SKM-1 treated with dmso at 0.1 percent for 144 hours (cell line): ENCODE results near the gene CHST8.
"Not testable (repeated sequence)": the region's sequence is repeated elsewhere in the genome, so short reads cannot be mapped to it uniquely, and the experiment has no call there.

Experiments
- DNase-seq: peaks from one replicate; lab custom pipeline; 2025; ENCODE audit not compliant: unreplicated experiment; lab: John Stamatoyannopoulos, UW

The CHST8 gene

DNA sequence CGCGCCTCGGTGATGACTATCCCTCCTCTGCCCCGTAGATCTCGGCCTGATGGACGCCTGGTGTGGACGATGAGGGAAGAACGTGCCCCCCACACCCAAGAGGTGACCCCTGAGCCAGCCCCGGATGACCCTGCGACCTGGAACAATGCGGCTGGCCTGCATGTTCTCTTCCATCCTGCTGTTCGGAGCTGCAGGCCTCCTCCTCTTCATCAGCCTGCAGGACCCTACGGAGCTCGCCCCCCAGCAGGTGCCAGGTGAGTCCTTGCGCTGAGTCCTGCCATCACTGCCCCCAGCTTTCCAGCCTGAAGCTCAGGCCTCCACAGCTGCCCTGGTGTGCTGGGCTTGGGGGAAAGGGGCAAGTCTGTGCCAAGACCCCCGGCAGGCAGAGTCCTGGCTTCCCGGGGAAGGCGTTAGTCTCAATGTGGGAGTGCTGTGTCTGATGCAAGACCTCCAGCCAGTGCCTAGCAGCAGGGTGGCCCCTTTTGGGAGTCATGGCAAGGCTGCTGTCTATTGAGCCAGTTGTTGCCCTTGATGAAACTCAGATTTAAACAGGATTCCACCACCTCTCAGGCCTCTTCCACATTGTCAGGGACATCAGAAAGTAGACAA is 67.5 kb downstream of the CHST8 start:
- DNase-seq = no peak

DNA sequence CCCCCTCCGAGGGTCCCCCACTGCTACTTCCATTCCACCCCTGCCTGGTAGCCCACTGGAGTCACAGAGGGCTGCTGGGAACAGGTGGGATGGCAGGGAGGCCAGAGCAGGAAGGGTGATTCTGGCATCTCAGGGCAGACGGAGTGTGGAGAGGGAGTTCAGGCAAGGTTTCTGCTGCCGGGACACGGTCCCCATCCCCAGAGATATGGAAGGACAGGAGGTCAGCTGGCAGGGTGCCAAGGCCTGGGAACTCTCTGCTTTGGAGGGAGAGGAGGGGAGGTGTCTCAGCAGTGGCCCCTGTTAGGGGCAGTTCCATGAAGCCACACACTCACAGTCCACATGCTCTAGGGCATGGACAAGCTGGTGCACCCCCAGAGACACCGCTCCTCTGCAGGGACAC is 68.1 kb downstream of the CHST8 start:
- no peak for DNase-seq

DNA sequence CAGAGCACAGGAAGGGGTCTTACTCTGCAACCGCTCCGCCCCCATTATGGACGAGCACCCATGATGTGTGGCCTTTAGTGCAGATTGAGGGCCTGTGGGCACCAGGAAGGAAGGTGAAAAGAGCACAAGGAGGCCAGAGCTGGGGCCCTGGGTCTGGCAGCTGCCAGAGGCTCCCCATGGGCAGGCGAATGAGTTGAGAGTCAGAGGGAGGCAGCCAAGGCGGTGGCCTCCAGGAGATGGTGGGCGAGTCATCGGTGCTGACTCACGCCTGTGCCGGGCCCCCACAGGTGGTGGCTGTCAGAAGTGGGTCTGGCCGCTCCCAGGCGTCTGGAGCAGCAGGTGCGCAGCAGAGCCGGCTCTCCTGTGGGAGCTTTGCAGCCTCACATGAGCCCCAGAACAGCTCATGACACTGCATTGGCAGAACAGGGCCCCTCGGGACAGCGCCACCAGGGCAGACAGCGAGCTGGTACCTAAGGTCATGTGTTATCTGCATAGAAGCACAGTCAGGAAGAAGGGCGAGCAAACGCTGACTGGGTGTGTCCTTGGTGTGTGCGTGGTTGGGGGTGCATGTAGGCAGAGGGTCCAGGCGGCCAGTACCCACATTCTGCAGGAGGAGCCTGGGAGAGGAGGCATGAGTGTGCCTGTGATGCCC is 68.8 kb downstream of the CHST8 start:
- DNase-seq = no peak

DNA sequence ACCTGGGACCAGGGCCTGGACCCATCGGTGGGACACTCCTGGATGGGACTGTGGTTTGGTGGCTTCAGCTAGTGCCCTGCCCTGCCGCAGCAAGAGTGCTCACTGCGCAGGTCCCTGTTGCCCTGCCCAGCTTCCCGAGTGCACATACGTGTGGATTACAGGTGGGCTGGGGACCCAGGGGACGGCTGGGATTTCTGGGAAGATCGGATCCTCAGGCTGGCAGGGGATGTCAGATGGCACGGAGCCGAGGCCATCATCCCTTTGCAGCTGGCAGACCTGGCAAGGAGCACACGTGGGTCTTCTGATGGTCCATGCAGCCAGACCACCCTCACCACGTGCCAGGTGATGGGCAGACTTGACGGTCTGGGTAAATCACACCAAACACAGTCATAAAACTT is 69.3 kb downstream of the CHST8 start:
- DNase-seq = no peak

DNA sequence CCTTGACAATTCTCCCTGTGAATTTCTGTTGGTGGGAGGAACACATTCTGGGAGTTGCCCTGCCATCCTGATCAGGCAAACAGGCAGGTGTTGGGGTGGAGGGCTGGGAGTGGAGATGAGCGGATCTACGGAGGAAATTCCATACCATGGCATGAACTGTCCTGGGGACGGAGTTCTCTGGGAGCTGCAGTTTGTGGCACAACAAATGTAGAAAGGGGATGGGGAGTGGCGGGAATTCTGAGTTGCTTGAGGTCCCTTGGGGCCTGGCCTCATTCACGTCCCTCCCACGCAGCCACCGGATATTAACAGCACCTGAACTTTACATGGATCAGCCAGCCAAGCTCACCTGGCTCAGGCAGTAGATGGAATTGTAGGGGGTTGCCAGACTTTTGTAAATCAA is 70.0 kb downstream of the CHST8 start:
- no peak for DNase-seq

DNA sequence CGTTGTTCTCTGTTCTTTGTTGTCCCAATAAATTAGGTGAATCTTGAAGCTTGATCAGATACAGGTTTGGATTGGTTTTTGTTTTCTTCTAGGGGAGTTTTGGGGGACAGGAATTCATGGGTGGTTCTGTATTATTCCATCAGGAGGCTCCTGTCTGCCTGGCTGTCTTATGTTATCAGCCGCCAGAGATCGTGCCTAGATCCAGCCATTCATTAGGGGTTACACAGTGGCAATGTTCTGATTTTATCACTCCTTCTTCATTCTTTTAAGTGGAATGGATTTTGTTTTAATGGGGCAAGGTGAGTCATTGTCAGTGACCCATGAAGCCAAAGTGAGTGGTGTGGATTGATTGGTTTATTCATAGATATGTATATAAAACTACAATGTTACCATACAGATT is 71.9 kb downstream of the CHST8 start:
- DNase-seq = no peak

DNA sequence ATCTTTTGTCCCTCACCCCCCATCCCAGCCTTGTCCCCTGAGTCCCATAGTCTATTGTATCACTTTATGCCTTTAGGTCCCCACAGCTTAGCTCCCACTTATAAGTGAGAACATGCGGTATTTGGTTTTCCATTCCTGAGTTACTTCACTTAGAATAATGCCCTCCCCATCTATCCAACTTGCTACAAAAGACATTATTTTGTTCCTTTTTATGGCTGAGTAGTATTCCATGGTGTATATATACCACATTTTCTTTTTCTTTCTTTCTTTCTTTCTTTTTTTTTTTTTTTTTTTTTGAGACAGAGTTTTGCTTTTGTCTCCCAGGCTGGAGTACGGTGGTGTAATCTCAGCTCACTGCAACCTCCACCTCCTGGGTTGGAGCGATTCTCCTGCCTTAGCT is 73.8 kb downstream of the CHST8 start:
- DNase-seq = not testable (repeated sequence)

DNA sequence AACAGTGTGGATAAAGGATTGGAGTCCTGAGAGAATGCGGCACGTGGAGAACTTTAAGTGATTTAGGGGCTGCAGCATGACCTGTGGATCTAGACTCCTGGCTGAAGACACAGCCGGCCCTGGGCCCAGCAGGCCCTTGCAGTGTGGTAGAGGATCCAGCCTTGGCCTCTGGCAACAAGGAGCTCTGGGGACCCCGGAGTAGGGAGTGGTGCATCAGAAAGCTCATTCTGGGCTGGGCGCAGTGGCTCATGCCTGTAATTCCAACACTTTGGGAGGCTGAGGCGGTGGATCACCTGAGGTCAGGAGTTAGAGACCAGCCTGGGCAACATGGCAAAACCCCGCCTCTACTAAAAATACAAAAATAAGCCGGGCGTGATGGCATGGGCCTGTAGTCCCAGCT is 76.0 kb downstream of the CHST8 start:
- no peak for DNase-seq

DNA sequence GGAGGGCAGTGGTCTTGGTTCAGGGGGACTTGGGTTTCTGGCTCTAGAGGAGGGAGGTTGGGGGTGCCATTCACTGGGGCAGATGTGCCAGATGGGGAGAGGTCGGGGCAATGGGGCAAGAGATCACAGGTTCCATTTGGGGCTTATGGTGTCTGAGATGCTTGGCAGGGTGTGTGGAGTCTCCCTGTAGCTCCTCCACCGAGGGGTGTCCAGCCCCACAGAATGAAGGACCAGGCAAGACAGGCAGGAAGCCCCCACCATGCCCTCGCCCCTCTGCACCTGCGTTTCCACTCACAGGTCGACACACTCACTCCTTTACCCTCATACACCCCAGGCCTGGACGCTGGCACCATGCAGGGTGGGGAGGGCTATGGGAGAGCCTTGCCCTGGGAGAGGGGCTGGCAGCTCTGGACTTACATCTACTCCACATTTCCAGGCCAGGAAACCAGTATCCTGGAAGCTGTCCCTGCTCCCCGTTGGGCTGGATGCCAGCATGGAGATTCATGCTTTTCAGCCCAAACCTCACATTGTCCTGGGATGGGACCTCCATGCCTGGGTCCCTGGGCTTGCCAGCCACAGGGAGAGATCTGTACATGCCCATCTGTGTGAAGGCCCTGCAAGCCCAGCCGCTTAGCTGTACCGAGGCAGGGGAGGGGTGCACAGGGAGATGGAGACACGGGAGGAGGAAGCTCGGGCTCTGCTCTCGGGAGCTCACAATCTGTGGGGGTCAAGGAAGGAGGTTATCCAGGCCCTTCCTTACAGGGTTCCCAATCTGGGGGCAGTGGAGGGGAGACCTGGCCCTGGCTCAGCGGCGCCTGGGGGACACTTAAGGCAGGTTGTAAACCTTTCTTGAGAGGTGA is 77.1 kb downstream of the CHST8 start:
- DNase-seq = no peak

DNA sequence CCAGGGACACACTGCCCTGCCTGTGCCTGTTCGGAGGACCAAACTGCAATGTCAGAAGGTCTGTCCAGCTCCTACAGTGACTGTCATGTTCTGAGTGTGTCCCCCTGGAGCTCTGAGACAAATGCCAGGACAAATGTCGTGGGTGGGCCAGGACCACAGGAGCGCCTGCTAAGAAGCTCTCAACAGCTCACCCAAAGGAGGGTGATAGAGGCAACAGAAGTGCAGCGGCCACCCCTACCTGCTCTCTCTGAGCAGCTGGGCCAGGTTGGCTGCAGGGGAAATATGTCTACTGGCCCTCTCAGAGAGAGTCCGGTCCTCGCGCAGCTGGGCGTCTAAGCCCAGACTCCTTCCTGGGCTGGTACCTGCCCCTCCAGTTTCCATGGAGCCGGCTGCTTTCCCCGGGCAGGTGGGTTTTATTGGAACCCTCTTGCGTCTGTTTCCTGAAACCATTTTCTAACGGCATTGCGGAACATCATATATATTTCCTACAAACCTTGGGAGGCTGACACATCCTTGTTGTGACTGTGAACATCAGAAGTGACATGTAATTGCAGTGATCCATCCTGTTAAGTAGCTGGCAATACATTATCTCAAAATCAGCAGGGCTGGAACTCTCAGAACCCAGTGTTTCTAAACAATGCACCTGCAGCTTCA is 78.1 kb downstream of the CHST8 start:
- no peak for DNase-seq

DNA sequence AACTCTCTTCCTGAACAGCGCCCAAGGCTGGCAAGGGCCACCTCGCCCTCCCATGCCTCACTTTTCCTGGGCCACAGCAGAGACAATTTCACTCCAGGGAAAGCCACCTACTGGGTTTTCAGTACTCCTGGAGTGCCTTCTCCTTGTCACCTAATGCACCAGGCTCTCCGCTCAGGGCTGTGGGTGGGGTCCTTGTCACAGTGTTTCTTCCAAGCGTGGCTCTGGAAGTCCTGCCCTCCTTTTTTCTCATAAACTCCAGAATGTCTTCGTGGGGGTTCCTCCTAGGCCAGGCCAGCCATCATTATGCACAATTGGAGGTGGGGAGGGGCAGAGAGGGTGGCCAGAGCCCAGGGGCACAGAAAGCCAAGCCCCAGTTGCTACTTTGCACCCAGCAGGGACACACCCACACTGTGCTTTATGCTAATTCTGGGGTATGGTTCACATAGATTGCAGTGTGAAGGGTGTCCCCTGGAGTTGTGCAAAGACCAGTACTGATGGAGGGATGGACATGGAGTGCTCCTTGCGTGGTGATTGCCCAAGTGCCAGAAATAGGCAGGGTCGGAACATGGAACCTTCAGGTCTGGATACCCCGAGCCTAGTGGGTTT is 78.8 kb downstream of the CHST8 start:
- no peak for DNase-seq

DNA sequence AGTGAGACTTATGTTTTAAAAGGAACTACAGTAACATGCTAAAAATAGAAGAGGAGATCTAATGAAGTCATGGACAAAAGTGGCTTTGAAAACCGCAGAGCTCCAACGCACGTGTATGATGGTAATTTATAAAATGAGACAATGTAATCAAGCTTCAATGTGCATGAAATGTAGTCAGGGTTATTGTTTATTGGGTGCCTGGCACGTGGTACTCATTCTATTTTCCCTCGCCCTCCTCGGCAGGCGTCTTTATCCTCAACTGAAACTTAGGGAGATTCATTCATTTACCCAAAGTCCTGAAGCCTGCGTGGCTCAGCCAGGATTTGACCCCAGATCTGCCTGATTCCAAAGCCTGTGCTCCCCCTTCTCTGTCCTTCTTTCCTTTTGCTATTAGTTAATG is 79.8 kb downstream of the CHST8 start:
- no peak for DNase-seq

DNA sequence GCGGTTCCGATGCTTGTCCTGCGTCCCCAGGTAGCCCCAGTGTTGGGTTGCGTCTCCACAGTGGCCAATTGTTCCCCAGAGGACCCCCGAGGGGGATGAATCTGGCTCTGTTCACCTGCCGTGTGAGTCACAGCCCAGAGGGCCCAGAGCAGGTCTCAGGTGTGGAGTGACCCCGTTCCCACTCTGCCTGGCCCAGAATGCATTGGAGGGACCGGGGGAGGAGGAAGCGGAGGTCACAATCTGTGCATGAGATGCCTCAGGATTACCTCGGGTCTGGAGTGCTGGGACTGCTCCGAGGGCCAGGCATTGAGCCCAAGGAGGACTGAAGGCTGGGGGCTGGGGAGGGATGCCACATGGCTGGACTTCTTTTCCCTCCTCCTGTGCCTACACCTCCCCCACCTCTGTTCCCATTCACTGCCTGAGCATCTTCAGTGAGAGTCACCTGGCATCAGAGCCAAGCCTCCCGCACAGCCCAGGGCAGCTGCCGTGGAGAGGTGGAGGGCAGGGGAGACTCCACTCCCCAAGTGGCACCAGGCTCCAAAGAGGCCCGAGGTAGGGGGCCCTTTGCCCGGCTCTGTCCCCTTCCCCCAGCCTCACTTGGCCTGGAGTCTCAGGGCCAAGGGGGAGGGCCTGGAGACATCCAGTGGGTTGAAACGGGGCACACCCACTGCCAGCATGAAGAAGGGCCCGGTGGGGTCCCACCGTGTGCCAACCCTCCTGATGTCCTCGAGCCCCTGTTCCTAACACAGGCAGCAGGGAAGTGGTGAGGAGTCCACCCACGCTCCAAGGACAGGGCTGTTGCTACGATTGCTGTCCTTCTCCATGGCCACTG is 81.1 kb downstream of the CHST8 start:
- DNase-seq = no peak

DNA sequence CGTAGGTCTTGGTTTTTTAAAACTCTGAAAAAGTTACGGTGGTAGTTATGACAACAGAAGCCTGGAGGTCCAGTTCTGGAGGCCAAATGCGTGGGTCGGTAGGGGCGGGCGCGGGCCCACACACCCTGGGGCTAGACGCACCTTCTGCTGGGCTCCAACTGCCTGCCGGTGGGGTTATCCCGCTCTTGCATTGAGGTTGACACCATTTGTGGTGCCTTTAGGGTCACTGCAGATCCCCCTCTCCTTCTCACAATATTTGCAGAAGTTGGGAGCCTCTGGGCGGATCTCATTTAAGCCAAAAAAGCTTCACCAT is 81.6 kb downstream of the CHST8 start:
- no peak for DNase-seq

DNA sequence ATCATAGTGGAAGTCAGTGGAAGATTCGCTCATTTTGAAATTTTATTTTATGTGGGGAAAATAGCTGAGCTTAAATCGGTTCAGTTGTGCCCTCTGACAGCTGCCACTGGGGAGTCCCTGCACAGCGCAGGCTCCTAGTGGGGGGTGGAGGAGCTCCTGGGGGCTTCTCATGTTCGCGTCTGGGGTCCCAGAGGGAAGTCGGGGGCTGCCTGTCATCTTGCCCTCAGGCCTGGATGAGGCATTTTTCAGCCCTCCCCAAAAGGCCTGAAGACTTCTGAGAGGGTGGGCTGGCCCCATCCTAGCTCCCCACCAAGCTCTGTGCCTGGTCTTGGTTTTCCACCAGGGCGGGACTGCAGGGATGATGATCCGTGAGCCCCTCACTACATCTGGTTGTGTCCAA is 82.1 kb downstream of the CHST8 start:
- DNase-seq = no peak

DNA sequence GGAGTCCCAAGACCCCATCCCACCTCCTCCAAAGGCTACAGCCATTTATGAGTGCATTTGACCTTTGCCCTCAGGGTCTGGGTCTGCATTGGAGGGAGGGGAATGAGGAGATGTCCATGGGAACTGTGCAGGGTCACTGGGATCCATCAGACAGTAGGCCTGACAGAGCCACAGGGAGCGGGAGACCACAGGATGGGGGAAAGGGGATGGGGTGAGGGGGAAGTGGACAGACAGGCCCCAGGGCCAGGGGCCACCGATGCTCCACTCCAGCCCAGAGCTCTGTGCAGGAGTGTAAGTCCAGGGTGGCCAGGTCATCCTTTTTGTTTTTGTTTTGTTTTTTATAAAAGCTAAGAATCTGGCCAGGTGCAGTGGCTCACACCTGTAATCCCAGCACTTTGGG is 82.5 kb downstream of the CHST8 start:
- DNase-seq = no peak

DNA sequence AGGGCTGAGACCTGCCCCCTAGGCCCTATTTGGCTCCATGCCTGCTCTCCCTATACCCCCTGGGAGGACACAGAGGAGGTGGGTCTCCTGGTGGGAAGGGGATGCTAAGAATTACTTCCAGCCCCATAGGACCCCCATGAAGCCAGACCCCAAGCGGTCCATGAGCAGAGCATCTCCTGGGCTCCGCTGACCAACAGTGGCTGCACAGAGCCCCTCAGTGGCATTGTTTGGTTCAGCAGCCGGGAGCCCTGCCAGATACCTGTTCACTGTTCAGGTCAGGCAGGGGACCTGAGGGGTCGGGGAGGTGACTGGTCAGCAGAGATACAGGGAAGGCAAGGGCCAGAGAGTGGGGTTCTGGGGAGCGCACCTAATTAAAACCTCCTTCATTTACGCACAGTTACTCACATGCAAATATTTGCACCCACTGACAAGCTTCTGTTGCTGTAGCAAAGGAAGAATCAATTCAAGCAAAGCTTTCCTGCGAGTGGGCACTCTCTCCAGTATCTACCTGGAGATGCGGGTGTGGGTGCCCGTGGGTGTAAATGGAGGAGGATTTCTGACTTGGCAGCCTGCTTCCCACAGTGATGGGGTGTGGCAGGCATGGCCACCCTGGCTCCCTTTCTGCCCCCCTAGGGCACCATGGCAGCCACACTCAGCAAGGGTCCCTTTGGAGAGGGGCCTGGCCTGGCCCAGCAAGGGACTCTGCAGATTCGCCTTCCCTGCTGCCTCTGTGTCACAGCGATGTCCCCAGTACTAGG is 83.5 kb downstream of the CHST8 start:
- DNase-seq = no peak

DNA sequence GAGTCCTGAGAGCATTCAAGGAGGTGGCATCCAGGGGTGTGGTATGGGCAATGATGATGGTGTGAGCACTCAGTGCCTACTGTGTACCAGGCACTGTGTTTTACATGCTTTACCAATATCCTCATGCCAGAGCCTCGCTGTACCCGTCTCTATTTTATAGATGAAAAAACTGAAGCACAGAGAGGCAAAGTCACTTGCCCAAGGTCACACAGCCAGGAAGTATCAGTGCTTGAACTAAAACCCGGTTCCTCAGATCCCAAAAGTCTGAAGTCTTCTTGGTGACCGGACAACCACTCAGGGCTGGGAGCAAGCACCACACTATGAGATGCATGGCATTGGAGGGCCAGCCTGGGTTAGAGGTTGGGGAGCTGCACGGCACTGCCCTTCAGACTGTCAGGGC is 84.1 kb downstream of the CHST8 start:
- no peak for DNase-seq

DNA sequence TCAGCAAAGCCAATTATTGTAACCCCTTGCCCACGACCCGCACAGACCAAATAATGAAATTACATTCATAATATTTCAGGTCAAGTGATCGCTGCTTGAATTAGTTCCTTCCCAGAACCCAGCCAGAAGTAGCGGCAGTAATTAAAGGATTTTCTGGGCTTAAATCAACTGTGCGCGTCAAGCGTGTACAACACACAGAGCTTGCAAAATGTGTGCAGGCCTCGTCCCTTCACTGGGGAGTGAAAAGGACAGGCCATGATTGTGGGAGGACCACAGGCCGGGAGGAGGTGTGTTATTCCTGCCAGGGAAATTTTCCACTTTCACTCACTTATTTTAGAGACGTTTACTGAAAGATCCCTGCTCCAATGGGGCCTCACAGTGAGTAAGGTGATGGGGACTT is 84.9 kb downstream of the CHST8 start:
- DNase-seq = no peak

DNA sequence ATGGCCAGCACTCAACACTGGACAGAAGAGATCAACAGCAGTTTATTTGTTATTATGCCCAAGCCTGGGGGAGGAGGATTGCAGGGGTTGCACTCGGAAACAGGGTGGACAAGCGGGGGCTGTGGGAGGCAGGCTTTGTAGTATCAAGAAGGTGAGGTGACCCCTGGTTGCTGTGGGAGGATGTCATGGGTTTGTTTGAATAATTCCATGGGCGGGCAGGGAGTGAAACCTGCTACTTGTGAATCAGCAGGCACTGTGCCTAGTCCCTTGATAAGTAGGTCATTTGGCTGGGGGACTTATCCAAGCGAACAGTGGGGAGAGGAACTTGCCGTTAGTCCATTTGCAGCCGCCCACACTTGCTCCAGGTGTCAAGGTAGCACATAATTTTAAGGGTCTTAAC is 90.5 kb downstream of the CHST8 start:
- DNase-seq = no peak
